ENCODE results near the gene FBXW5.

- TF ChIP-seq CTCF (IDR thresholded peaks at IDR 0.05; ENCODE audit: low read depth, low read length), result no peak
- no peak for TF ChIP-seq EZH2phosphoT487 (IDR thresholded peaks at IDR 0.05; ENCODE audit: low read depth)
Measured at GRCh38 chr9:136927343-136928271, 16.9 kb downstream of the FBXW5 start.
